Fibroblast of pulmonary artery (primary cell): ENCODE data around the gene SLIT1.

ENCODE experiments used
- DNase-seq: peaks from one replicate; pipeline ENCODE4 v3.0.0-alpha.2; 2010; ENCODE audit warnings: low read depth
- H3K4me3 ChIP-seq: replicated peaks from 2 replicates; pipeline ENCODE4 v1.5.1; 2011; ENCODE audit warnings: low read depth, mild to moderate bottlenecking, control low read depth, low read length, moderate library complexity
- TF ChIP-seq, protein P1 (sequence below): IDR thresholded peaks from 2 replicates; pipeline ENCODE4 v1.5.1; 2011; ENCODE audit warnings: mild to moderate bottlenecking, control low read depth, low read length, inconsistent platforms; ENCODE audit errors: missing control alignments

The SLIT1 gene

DNA sequence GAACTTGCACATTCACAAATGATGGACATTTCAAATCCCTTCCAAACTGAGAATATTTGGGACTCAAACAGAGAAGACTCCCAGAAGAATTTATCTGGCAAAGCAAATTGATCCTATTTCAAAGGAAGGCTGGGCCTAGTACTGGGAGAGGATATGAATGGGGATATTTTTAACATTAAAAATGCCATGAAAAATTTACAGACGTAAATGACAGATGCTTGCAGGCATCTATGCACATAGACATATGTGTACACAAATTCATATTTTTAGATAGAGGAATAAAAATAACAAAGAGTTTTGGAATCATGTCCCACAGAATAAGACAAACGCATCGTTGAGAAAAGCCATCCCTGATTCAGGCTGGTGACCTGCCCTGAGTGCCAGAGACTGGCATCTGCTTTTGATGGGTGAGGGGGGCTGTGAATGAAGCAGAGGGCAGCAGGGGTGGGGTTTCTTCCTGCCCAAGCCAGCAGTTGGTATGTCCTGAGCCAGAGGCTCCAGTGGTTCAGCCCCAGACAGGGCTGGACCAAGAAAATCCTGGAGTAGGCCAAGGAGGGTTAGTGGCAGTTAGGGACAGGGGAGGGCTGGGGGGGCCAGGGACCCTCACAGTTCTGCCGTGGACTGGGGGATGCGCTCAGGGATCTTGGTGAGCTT, 138.5 kb downstream of the SLIT1 start:
- TF ChIP-seq, protein P1, sequence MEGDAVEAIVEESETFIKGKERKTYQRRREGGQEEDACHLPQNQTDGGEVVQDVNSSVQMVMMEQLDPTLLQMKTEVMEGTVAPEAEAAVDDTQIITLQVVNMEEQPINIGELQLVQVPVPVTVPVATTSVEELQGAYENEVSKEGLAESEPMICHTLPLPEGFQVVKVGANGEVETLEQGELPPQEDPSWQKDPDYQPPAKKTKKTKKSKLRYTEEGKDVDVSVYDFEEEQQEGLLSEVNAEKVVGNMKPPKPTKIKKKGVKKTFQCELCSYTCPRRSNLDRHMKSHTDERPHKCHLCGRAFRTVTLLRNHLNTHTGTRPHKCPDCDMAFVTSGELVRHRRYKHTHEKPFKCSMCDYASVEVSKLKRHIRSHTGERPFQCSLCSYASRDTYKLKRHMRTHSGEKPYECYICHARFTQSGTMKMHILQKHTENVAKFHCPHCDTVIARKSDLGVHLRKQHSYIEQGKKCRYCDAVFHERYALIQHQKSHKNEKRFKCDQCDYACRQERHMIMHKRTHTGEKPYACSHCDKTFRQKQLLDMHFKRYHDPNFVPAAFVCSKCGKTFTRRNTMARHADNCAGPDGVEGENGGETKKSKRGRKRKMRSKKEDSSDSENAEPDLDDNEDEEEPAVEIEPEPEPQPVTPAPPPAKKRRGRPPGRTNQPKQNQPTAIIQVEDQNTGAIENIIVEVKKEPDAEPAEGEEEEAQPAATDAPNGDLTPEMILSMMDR, result no peak
- H3K4me3 ChIP-seq, result no peak overlapping the region
- DNase-seq, result no peak

DNA sequence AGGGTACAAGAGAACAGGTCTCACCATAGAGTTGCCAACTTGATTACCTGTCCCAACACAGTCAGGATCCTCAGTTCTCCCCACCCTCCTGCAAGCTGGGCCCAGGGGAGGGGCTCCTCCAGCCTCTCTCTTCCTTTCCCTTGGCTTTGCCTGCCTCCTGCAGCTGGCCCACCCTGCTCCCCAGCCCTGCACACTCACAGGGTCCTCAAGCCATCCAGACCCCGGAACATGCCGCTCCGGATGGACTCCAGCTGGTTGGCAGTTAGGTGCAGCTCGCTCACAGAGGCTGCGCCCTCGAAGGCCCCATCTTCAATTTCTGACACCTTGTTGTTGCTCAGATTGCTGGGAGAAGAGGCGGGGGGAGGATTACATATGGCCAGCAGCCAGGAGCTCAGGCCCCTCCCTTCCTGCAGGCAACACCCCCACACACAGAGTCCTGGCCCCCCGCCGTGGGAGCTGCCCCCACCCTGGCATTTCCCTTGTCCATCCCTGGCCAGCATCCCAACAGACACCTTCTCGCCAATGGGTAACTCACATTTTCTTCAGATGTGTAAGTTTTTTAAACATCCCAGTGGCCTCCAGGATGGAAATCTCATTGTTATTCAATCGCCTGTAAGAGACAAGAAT, 139.2 kb downstream of the SLIT1 start:
- no peak overlapping the region for H3K4me3 ChIP-seq
- no peak for DNase-seq
- TF ChIP-seq, protein P1, result no peak

DNA sequence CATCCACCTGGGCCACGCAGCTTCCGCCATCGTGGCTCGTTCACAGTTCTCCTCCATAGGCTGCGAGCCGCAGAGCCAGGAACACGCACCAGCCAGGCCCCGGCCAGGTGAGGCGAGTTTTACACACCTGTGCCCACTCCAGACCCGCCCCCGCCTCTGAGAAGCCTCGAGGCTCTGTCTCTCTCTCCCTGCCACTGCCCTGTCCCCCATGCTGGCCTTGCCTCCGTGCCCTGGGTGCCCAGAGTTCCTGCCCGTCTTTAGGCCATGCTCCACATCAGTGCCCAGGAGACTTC, 142.2 kb downstream of the SLIT1 start:
- TF ChIP-seq, protein P1, result no peak
- no peak for DNase-seq
- H3K4me3 ChIP-seq, result no peak overlapping the region

DNA sequence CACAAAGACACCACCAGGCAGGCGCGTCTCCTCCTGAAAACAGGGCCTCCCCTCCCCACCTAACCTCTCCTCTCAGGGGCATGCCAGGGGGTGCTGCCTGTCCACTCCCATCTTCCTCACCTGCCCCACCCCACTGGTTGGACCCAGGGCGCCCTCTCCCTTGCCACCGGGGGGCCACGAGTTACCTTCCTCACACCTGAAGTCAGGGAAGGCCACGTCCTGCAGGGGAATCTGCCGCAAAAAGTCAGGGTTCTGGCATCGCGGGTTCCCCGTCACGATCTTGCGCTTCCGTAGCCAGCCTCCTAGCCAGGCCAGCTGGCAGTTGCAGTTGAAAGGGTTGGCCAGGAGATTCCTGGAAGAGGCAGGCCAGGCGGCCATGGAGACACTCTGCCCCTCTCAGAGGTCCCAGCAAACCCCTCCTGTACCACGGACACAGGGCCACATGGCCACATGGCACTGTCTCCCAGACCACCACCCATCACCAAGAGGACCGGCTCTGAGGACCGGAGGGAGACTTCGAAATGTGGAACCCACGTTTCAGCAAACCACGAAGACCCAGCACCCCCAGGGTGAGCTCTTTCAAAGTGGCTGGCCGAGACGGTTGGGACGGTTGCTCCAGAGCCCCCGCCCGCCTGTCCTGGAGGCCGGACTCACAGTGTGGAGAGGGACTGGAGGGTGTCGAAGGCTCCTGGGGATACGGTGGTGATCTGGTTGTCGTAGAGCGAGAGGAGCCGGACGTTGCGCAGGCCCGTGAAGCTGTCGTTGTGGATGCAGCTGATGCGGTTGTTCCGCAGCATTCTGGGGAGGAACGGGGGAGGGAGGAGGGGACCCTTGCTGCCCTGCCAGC, 142.8 kb downstream of the SLIT1 start:
- TF ChIP-seq, protein P1, result no peak
- no peak for DNase-seq

DNA sequence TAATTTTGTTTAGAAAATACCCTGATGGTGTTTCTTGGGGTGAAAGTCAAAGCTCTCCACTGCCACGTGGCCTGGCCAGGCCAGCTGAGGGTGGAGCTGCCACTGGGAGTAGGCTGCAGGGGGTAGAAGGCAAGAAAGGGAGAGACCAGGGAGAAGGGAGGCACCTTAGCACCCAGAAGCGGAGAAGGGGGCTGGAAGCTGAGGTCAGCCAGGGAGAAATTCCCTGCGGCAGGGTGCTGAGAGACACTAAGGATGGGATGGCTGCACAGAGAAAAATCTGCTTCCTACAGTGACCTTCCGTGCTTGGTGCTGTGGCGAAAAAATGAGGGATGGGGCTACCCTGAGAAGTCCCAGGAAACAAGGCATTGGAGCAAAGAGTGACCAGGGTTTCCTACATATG, 143.7 kb downstream of the SLIT1 start:
- TF ChIP-seq, protein P1, result no peak
- no peak overlapping the region for H3K4me3 ChIP-seq
- DNase-seq, result no peak

More for the DNA sequence above, 142.8 kb downstream of the SLIT1 start:
- H3K4me3 ChIP-seq, result no peak overlapping the region

DNA sequence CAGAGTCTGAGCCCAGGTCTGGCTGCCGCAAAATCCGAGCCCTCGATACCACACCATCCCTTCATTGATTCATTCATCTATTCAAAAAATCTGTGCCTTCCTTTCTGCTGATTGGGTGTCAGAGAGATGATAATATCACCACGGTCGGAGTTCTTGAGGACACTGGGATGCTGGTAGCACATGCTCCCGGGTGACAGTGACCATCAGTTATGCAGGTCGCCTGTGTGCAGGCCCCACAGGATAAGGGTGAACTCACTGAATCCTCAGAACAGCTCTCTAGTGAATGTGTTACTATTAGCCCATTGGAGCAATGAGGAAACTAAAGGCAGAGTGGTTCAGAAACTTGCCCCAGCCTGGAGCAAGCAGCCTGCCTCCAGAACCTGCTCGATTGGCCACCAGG, 145.1 kb downstream of the SLIT1 start:
- TF ChIP-seq, protein P1, result no peak
- DNase-seq, result no peak
- no peak overlapping the region for H3K4me3 ChIP-seq
